ENCODE measurements around the gene KCNH4. TPM values are rescaled to one million over a fixed set of nuclear protein-coding genes. Genes with fewer than 3 reads are reported as not detected.
"Not testable (repeated sequence)": the region's sequence is repeated elsewhere in the genome, so short reads cannot be mapped to it uniquely, and the experiment has no call there.

The KCNH4 gene
- total and polyA plus RNA-seq, 2 experiments from 2014 or later, result not detected

DNA sequence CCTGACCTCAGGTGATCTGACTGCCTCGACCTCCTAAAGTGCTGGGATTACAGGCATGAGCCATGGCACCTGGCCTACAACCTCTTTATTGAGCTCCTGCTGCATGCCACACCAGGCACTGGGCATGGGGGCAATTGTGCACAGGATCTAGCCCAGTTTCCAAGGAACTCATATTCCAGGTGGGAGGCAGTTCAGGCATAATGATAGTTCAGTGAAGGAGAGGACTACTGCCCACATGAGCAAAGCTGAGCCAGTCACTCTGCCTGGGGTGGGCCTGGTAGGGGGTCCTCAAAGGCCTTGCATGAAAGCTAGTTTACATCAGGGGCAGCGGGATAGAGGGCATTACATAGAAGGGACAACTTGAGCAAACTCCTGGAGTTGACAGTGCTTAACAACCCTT lies 6.9 kb upstream of the KCNH4 start:
- TF ChIP-seq, protein P1, sequence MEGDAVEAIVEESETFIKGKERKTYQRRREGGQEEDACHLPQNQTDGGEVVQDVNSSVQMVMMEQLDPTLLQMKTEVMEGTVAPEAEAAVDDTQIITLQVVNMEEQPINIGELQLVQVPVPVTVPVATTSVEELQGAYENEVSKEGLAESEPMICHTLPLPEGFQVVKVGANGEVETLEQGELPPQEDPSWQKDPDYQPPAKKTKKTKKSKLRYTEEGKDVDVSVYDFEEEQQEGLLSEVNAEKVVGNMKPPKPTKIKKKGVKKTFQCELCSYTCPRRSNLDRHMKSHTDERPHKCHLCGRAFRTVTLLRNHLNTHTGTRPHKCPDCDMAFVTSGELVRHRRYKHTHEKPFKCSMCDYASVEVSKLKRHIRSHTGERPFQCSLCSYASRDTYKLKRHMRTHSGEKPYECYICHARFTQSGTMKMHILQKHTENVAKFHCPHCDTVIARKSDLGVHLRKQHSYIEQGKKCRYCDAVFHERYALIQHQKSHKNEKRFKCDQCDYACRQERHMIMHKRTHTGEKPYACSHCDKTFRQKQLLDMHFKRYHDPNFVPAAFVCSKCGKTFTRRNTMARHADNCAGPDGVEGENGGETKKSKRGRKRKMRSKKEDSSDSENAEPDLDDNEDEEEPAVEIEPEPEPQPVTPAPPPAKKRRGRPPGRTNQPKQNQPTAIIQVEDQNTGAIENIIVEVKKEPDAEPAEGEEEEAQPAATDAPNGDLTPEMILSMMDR (IDR thresholded peaks at IDR 0.05; ENCODE audit: low read depth, low read length), result no peak
- DNase-seq (ENCODE audit: low read depth in 1 of 2, low spot score in 1 of 2), result no peak

GRCh38 chr17:42186191-42186590 lies 5.2 kb upstream of the KCNH4 start:
- H3K9me3 ChIP-seq (ENCODE audit: low read depth); DNase-seq (ENCODE audit: low read depth in 1 of 2, low spot score in 1 of 2); H3K36me3 ChIP-seq; H3K4me3 ChIP-seq: not testable (repeated sequence)
- Histone ChIP-seq H3K27ac (peak overlapping the region; percentile 2), H3K27me3 (peaks cover 26% of the 10 kb centered on the region), H3K4me1 (ENCODE audit: low read depth) (peaks cover 14% of the 10 kb centered on the region)

More for the DNA sequence above, 6.9 kb upstream of the KCNH4 start:
- Histone ChIP-seq H3K36me3 (no peaks in the 10 kb centered on the region), H3K4me3 (no peak overlapping the region), H3K9me3 (ENCODE audit: low read depth) (no peaks in the 10 kb centered on the region), H3K4me1 (ENCODE audit: low read depth) (peaks cover 14% of the 10 kb centered on the region), H3K27ac (no peak overlapping the region), H3K27me3 (peaks cover 10% of the 10 kb centered on the region)

GRCh38 chr17:42185621-42185930 lies 4.6 kb upstream of the KCNH4 start:
- no peaks in the 10 kb centered on the region for H3K36me3 ChIP-seq
- TF ChIP-seq, protein P1 (IDR thresholded peaks at IDR 0.05; ENCODE audit: low read depth, low read length), result no peak
- H3K4me1 ChIP-seq (ENCODE audit: low read depth), result peaks cover 16% of the 10 kb centered on the region
- H3K27me3 ChIP-seq, result peaks cover 33% of the 10 kb centered on the region
- H3K4me3 ChIP-seq, result no peak overlapping the region
- H3K9me3 ChIP-seq (ENCODE audit: low read depth), result no peaks in the 10 kb centered on the region
- no peak for DNase-seq (ENCODE audit: low read depth in 1 of 2, low spot score in 1 of 2)
- H3K27ac ChIP-seq, result peak overlapping the region; percentile 2

DNA sequence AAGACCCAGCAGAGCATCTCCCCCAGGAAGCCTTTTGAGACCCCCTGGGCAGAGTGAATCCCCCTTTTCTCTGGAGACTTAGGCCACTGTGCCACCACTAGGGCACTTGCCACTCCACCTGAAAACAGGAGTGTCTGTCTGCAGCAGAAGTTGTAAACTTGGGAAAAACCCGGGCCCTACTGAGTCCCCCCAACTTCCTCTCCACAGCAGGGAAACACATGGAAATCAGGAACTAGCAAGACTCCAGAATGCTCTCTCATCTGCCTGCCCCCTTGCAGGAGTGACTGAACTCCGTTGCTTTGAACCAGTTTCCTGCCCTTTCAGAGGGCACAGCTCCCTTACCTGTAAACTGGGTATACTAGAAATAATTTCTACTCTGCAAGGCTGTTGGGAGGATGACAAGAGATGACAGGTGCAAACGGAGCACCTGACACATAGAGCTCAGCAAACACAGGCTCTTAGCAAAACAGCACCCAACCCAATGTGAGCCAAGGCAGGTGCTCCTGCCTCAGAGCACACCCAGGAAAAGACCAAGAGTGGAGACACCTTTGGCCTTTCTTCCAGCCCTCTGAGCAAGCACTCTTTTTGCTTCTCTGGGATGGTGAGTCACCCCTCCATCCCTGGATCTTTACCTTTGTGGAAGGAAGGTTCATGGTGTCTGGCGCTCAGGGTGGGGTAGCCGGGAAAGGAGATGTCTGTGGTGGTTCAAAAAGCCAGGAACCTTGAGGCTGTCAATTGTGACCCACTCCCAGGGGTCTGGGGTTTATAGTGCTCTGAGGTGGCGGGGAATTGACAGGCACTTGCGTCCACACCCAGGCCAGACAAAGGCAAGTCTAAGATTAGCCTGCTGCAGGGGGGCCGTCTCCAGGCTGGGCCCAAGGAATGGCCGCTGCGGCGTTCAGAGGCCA lies 4.0 kb upstream of the KCNH4 start, which contains the start of gene HCRT:
HCRT (minus strand) TSS at position 740 of the 908 bp plus-strand sequence; CDS start at position 653, 87 bp downstream.
- TF ChIP-seq, protein P1 (IDR thresholded peaks at IDR 0.05; ENCODE audit: low read depth, low read length), result no peak
- H3K4me1 ChIP-seq (ENCODE audit: low read depth), result peaks cover 19% of the 10 kb centered on the region
- H3K9me3 ChIP-seq (ENCODE audit: low read depth), result no peaks in the 10 kb centered on the region
- no peaks in the 10 kb centered on the region for H3K36me3 ChIP-seq
- peak within 1 kb of the TSS; percentile 27 for H3K4me3 ChIP-seq
- H3K27me3 ChIP-seq, result peaks cover 39% of the 10 kb centered on the region
- peak within 1 kb of the TSS; percentile 2 for H3K27ac ChIP-seq
- peak in 1 of 2 donors; percentile 30 for DNase-seq (ENCODE audit: low read depth in 1 of 2, low spot score in 1 of 2)

GRCh38 chr17:42183741-42184711 lies 3.1 kb upstream of the KCNH4 start:
- peaks cover 46% of the 10 kb centered on the region for H3K27me3 ChIP-seq
- H3K4me3 ChIP-seq, result peak overlapping the region; percentile 27
- TF ChIP-seq, protein P1 (IDR thresholded peaks at IDR 0.05; ENCODE audit: low read depth, low read length), result peak; percentile 70
- no peak overlapping the region for H3K27ac ChIP-seq
- H3K9me3 ChIP-seq (ENCODE audit: low read depth), result no peaks in the 10 kb centered on the region
- H3K4me1 ChIP-seq (ENCODE audit: low read depth), result peaks cover 19% of the 10 kb centered on the region
- H3K36me3 ChIP-seq, result no peaks in the 10 kb centered on the region
- peak; percentile 81 to 88 for DNase-seq (ENCODE audit: low read depth in 1 of 2, low spot score in 1 of 2)
